Endothelial cell of umbilical vein (primary cell): ENCODE measurements around the gene LSR. TPM values are rescaled to one million over a fixed set of nuclear protein-coding genes. Genes with fewer than 3 reads are reported as not detected.

Source experiments
- BruUV-seq: library from RNA; stranded (reverse); fragments of 400-500 nt; replicated peaks from 2 replicates; lab custom pipeline; 2021; lab: Mats Ljungman, UMichigan
- CTCF ChIA-PET: fragments of 300-600, 350-600 bp; sonication (Branson Sonifier 250); formaldehyde crosslinking; loops from one replicate; lab custom pipeline; 2021; ENCODE audit warnings: antibody characterized with exemption, inconsistent platforms; lab: Charles Lee
- POLR2A ChIA-PET: fragments of 300-600, 350-600 bp; sonication (Branson Sonifier 250); formaldehyde crosslinking; loops from one replicate; lab custom pipeline; 2021; ENCODE audit warnings: antibody characterized with exemption, inconsistent platforms; lab: Charles Lee
- DNase-seq: peaks from one replicate; pipeline ENCODE4 v3.0.0-alpha.2; 2011; ENCODE audit warnings: low read depth, low spot score
- FAIRE-seq: peaks from 2 replicates; lab custom pipeline; 2011; peaks lifted over from hg19 to GRCh38; lab: Jason Lieb, UNC
- H2AFZ ChIP-seq: 2 replicates; pipeline ENCODE4 v1.6.0; 2012; ENCODE audit warnings: low read depth, low read length, control low read depth, inconsistent platforms
- H3K27ac ChIP-seq: 2 replicates; pipeline ENCODE4 v1.5.1; 2011; ENCODE audit warnings: low read depth, mild to moderate bottlenecking, control low read depth, low read length, moderate library complexity; ENCODE audit not compliant: insufficient read depth
- H3K27me3 ChIP-seq, 2 experiments: 2 replicates each; pipeline versions ENCODE4 v1.6.0 to v1.6.1; 2011; ENCODE audit warnings: low read length in 2 of 2, mixed read lengths in 1 of 2; ENCODE audit not compliant: control insufficient read depth in 2 of 2, insufficient read depth in 2 of 2
- H3K36me3 ChIP-seq, 2 experiments: 2 replicates in 1 of 2; 3 replicates in 1 of 2; pipeline ENCODE4 v1.5.1; 2011; ENCODE audit warnings: low read length in 2 of 2, mild to moderate bottlenecking in 1 of 2, moderate library complexity in 1 of 2; ENCODE audit not compliant: control insufficient read depth in 2 of 2, insufficient read depth in 2 of 2; ENCODE audit errors: extremely low read depth in 1 of 2
- H3K4me1 ChIP-seq: 3 replicates; pipeline ENCODE4 v1.5.1; 2011; ENCODE audit warnings: mild to moderate bottlenecking, low read length; ENCODE audit not compliant: control insufficient read depth, insufficient read depth; ENCODE audit errors: extremely low read depth
- H3K4me2 ChIP-seq: 2 replicates; pipeline ENCODE4 v1.6.1; 2011; ENCODE audit warnings: low read length, control low read depth, mixed read lengths; ENCODE audit not compliant: insufficient read depth
- H3K4me3 ChIP-seq, 3 experiments: fragments of 200-600 bp in 1 of 3; sonication (generic), shearing (Covaris generic) in 1 of 3; replicated peaks in 1 of 3; 2 replicates each; pipeline ENCODE4 v1.5.1; 2011 to 2016; ENCODE audit warnings: control low read depth in 3 of 3, low read length in 3 of 3, mild to moderate bottlenecking in 2 of 3, inconsistent platforms in 1 of 3, low read depth in 1 of 3, moderate library complexity in 1 of 3; ENCODE audit not compliant: insufficient read depth in 1 of 3
- H3K79me2 ChIP-seq: 2 replicates; pipeline ENCODE4 v1.6.0; 2012; ENCODE audit warnings: low read length, inconsistent platforms; ENCODE audit not compliant: control insufficient read depth, insufficient read depth
- H3K9ac ChIP-seq: replicated peaks from 2 replicates; pipeline ENCODE3; 2011; ENCODE audit warnings: low read length, control low read depth; ENCODE audit not compliant: insufficient read depth; ENCODE audit errors: extremely low read depth
- H3K9me1 ChIP-seq: replicated peaks from 3 replicates; pipeline ENCODE4 v1.6.0; 2011; ENCODE audit warnings: mild to moderate bottlenecking, low read length; ENCODE audit not compliant: control insufficient read depth, insufficient read depth; ENCODE audit errors: extremely low read depth
- H3K9me3 ChIP-seq: replicated peaks from 2 replicates; pipeline ENCODE4 v1.5.1; 2012; ENCODE audit warnings: low read length, inconsistent platforms; ENCODE audit not compliant: control insufficient read depth, insufficient read depth
- H4K20me1 ChIP-seq: replicated peaks from 2 replicates; pipeline ENCODE3; 2011; ENCODE audit warnings: mild to moderate bottlenecking, low read length; ENCODE audit not compliant: control insufficient read depth, insufficient read depth; ENCODE audit errors: extremely low read depth
- FOS ChIP-seq: IDR thresholded peaks from 2 replicates; pipeline ENCODE4 v1.6.1; 2011; ENCODE audit warnings: mild to moderate bottlenecking, low read length, moderate library complexity, borderline replicate concordance; ENCODE audit not compliant: insufficient read depth
- GATA2 ChIP-seq: IDR thresholded peaks from 2 replicates; pipeline ENCODE4 v1.7.0; 2011; ENCODE audit warnings: low read depth, mild to moderate bottlenecking, moderate library complexity, mixed read lengths, low read length; ENCODE audit not compliant: insufficient read length, insufficient read depth
- JUN ChIP-seq: IDR thresholded peaks from 2 replicates; pipeline ENCODE4 v1.6.1; 2011; ENCODE audit warnings: borderline replicate concordance, low read depth; ENCODE audit not compliant: insufficient read length, insufficient read depth
- MYC ChIP-seq: IDR thresholded peaks from one replicate; pipeline ENCODE4 v1.6.1; 2011; ENCODE audit warnings: mild to moderate bottlenecking, low read depth, low read length
- POLR2AphosphoS5 ChIP-seq: IDR thresholded peaks from 2 replicates; pipeline ENCODE4 v1.6.1; 2012; ENCODE audit warnings: low read depth, mild to moderate bottlenecking, control low read depth, low read length, moderate library complexity; ENCODE audit not compliant: insufficient read depth
- dilution Hi-C: fragments of 300-500 bp; cut with MboI; formaldehyde crosslinking; loops from one replicate; pipeline ENCODE4 v1.15.0; 2019; ENCODE audit warnings: low sequenced_read_pairs; ENCODE audit not compliant: extremely low pct_ligation_motif_present
- intact Hi-C: fragments of 100-400 bp; cut with micrococcal nuclease; formaldehyde crosslinking; loops from one replicate; pipeline ENCODE4 v1.10.0; 2022
- polyA plus RNA-seq, 4 experiments: library from polyadenylated mRNA; depleted of rRNA in 3 of 4; stranded (reverse) in 3 of 4; unstranded in 1 of 4; fragments of >200 nt; gene quantifications; 2 replicates each; pipeline versions ENCODE4 v1.2.1 to v1.2.3, GENCODE V29; 2011 to 2012; ENCODE audit warnings: missing spikeins in 1 of 4
- total RNA-seq: library from RNA; stranded (reverse); gene quantifications from 2 replicates; pipeline ENCODE4 v1.2.3, GENCODE V29; 2021

LSR gene
- total and polyA plus RNA-seq, 2 donors (not counting 3 experiments of a cell fraction or from before 2014, with no cell fraction given), result 0.76 to 1.0 TPM

GRCh38 chr19:35253316-35254286 is 4.8 kb downstream of the LSR start:
- DNase-seq (no peak), FAIRE-seq (no peak)
- no TSS peak for BruUV-seq
- H3K4me3 ChIP-seq, result no peak overlapping the region
- ChIA-PET POLR2A (no interaction called here), CTCF (no interaction called here)
- H3K27ac ChIP-seq, result no peak overlapping the region
- peaks cover 15 to 21% of the 10 kb centered on the region in 2 experiments for H3K27me3 ChIP-seq
- H3K9me1 ChIP-seq, result no peaks in the 10 kb centered on the region
- no peak overlapping the region for H3K4me2 ChIP-seq
- H3K9ac ChIP-seq, result no peak overlapping the region
- H3K79me2 ChIP-seq, result no peaks in the 10 kb centered on the region
- dilution Hi-C loops, result no loop called here
- peaks cover 3% of the 10 kb centered on the region for H3K4me1 ChIP-seq
- no peaks in the 10 kb centered on the region for H3K9me3 ChIP-seq
- H4K20me1 ChIP-seq, result no peaks in the 10 kb centered on the region
- H3K36me3 ChIP-seq, result no peaks in the 10 kb centered on the region
- no peak overlapping the region for H2AFZ ChIP-seq
- TF ChIP-seq POLR2AphosphoS5 (no peak), MYC (no peak)
- intact Hi-C loops, result no loop called here

DNA sequence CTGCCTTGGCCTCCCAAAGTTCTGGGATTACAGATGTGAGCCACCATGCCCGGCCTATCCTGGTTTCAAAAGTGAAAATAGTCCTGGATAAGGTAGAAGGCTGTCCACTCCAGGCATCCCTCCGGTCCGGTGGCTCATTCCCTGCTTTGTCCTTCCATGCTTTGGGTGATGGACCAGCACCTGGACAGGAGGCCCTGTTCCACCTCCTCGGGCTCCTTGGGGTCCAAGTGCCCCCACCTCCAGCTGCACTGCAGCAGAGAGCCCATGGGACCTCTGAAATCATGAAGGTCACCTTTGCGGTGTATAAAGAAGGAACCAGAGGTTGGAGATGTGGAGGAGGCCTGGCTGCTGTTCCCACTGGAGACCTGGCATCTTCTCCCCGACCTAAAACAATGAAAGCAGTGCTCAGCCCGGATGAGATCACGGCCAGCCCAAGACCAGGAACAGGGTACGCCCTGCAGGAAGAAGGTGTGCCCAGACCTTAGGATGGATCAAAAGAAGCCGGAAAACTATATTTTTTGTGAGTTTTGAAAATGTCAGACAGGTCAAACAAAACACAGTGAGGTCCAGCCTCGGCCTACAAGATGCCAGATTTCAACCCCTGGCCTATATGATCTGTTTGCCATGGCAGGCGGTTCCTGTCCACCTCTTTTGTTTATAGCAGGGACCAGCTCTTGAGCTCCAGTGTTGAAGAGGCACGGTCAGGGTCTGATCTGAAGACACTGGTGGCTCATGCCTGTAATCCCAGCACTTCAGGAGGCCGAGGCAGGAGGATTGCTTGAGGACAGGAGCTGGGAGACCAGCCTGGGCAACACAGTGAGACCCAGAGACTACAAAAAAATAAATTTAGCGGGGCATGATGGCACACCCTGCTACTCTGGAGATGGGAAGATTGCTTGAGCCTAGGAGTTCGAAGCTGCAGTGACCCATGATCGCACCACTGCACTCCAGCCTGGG is 5.8 kb downstream of the LSR start:
- Histone ChIP-seq H3K27ac (no peak overlapping the region), H3K9me1 (no peaks in the 10 kb centered on the region), H3K9ac (no peak overlapping the region), H4K20me1 (no peaks in the 10 kb centered on the region), H2AFZ (no peak overlapping the region), H3K27me3 (peaks cover 6 to 11% of the 10 kb centered on the region in 2 experiments), H3K36me3 (no peaks in the 10 kb centered on the region), H3K4me1 (peaks cover 3% of the 10 kb centered on the region), H3K4me3 (no peak overlapping the region), H3K4me2 (no peak overlapping the region), H3K9me3 (no peaks in the 10 kb centered on the region), H3K79me2 (no peaks in the 10 kb centered on the region)
- intact Hi-C loops (no loop called here), dilution Hi-C loops (no loop called here)
- FAIRE-seq (peak; percentile 12), DNase-seq (no peak)
- CTCF ChIA-PET, result interaction anchor here (1.0 kb wide), 1 partner anchor 32 kb away, joined by 3 read pairs; no protein-coding TSS in a partner anchor
- no TSS peak for BruUV-seq
- TF ChIP-seq FOS (no peak), JUN (no peak), GATA2 (no peak), POLR2AphosphoS5 (no peak)
- POLR2A ChIA-PET, result no interaction called here
